Measurements from ENCODE around the gene EYA4.

EYA4 gene

GRCh38 chr6:133408132-133408531, 167.0 kb downstream of the EYA4 start:
- DNase-seq, result no peak

- DNase-seq, result no peak
Measured at GRCh38 chr6:133408543-133408942, 167.4 kb downstream of the EYA4 start.

GRCh38 chr6:133410638-133411435, 169.7 kb downstream of the EYA4 start:
- no peak for DNase-seq

- DNase-seq, result no peak
Measured at GRCh38 chr6:133411757-133412156, 170.6 kb downstream of the EYA4 start.

- DNase-seq, result no peak
Measured at GRCh38 chr6:133415262-133415661, 174.1 kb downstream of the EYA4 start.

GRCh38 chr6:133418108-133418507, 177.0 kb downstream of the EYA4 start:
- no peak for DNase-seq

- DNase-seq, result no peak
Measured at GRCh38 chr6:133423242-133423641, 182.1 kb downstream of the EYA4 start.

- no peak for DNase-seq
Measured at GRCh38 chr6:133424359-133424758, 183.2 kb downstream of the EYA4 start.

- no peak for DNase-seq
Measured at GRCh38 chr6:133426038-133426437, 184.9 kb downstream of the EYA4 start.

GRCh38 chr6:133428295-133428694, 187.1 kb downstream of the EYA4 start:
- no peak for DNase-seq

- DNase-seq, result no peak
Measured at GRCh38 chr6:133430530-133430929, 189.4 kb downstream of the EYA4 start.

GRCh38 chr6:133431031-133431430, 189.9 kb downstream of the EYA4 start:
- DNase-seq, result no peak

- DNase-seq, result no peak
Measured at GRCh38 chr6:133432021-133432989, 191.1 kb downstream of the EYA4 start.

- DNase-seq, result no peak
Measured at GRCh38 chr6:133435065-133435728, 194.0 kb downstream of the EYA4 start.

- no peak for DNase-seq
Measured at GRCh38 chr6:133436652-133437051, 195.5 kb downstream of the EYA4 start.

GRCh38 chr6:133441491-133441890, 200.3 kb downstream of the EYA4 start:
- no peak for DNase-seq

GRCh38 chr6:133446789-133447188, 205.6 kb downstream of the EYA4 start:
- no peak for DNase-seq

- no peak for DNase-seq
Measured at GRCh38 chr6:133447924-133448323, 206.8 kb downstream of the EYA4 start.

- no peak for DNase-seq
Measured at GRCh38 chr6:133456439-133456838, 215.3 kb downstream of the EYA4 start.

- no peak for DNase-seq
Measured at GRCh38 chr6:133456944-133457343, 215.8 kb downstream of the EYA4 start.

- DNase-seq, result no peak
Measured at GRCh38 chr6:133460101-133460500, 218.9 kb downstream of the EYA4 start.

GRCh38 chr6:133463790-133464189, 222.6 kb downstream of the EYA4 start:
- no peak for DNase-seq

- no peak for DNase-seq
Measured at GRCh38 chr6:133466680-133467079, 225.5 kb downstream of the EYA4 start.
